ENCODE data around the gene FAM32A.

The FAM32A gene

GRCh38 chr19:16228637-16229321 is 43.6 kb downstream of the FAM32A start:
- H3K4me3 ChIP-seq (ENCODE audit: low read depth, low read length), result no peak overlapping the region
- TF ChIP-seq, protein P1, sequence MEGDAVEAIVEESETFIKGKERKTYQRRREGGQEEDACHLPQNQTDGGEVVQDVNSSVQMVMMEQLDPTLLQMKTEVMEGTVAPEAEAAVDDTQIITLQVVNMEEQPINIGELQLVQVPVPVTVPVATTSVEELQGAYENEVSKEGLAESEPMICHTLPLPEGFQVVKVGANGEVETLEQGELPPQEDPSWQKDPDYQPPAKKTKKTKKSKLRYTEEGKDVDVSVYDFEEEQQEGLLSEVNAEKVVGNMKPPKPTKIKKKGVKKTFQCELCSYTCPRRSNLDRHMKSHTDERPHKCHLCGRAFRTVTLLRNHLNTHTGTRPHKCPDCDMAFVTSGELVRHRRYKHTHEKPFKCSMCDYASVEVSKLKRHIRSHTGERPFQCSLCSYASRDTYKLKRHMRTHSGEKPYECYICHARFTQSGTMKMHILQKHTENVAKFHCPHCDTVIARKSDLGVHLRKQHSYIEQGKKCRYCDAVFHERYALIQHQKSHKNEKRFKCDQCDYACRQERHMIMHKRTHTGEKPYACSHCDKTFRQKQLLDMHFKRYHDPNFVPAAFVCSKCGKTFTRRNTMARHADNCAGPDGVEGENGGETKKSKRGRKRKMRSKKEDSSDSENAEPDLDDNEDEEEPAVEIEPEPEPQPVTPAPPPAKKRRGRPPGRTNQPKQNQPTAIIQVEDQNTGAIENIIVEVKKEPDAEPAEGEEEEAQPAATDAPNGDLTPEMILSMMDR (IDR thresholded peaks at IDR 0.05; ENCODE audit: low read depth, low read length, missing control alignments), result no peak
- DNase-seq (ENCODE audit: low read depth), result no peak

- no peak overlapping the region for H3K4me3 ChIP-seq (ENCODE audit: low read depth, low read length)
- no peak for DNase-seq (ENCODE audit: low read depth)
- TF ChIP-seq, protein P1 (IDR thresholded peaks at IDR 0.05; ENCODE audit: low read depth, low read length, missing control alignments), result no peak
Observed at GRCh38 chr19:16229322-16229641, 44.1 kb downstream of the FAM32A start.

GRCh38 chr19:16232127-16232526 is 46.9 kb downstream of the FAM32A start:
- no peak for DNase-seq (ENCODE audit: low read depth)
- TF ChIP-seq, protein P1 (IDR thresholded peaks at IDR 0.05; ENCODE audit: low read depth, low read length, missing control alignments), result no peak
- no peak overlapping the region for H3K4me3 ChIP-seq (ENCODE audit: low read depth, low read length)

DNA sequence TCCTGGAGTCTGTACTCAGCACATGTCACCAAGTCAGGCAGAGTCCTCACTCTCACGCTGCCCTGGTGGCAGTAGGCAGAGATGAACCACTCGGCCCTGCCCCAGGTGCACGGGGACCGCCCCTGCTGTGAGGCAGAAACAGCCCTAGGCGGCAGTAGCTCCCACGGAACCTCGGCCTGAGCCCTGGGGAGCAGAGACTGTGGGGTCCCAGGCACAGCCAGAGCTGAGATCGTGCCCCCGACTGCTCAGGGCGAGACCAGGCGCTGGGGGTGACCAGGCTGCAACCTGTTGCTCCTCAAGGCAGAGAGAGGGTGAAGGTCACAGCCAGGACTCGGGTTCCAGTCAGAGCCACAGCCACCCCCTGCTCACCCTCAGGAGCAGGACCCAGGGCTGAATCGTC is 47.4 kb downstream of the FAM32A start:
- no peak overlapping the region for H3K4me3 ChIP-seq (ENCODE audit: low read depth, low read length)
- DNase-seq (ENCODE audit: low read depth), result no peak
- TF ChIP-seq, protein P1 (IDR thresholded peaks at IDR 0.05; ENCODE audit: low read depth, low read length, missing control alignments), result no peak

DNA sequence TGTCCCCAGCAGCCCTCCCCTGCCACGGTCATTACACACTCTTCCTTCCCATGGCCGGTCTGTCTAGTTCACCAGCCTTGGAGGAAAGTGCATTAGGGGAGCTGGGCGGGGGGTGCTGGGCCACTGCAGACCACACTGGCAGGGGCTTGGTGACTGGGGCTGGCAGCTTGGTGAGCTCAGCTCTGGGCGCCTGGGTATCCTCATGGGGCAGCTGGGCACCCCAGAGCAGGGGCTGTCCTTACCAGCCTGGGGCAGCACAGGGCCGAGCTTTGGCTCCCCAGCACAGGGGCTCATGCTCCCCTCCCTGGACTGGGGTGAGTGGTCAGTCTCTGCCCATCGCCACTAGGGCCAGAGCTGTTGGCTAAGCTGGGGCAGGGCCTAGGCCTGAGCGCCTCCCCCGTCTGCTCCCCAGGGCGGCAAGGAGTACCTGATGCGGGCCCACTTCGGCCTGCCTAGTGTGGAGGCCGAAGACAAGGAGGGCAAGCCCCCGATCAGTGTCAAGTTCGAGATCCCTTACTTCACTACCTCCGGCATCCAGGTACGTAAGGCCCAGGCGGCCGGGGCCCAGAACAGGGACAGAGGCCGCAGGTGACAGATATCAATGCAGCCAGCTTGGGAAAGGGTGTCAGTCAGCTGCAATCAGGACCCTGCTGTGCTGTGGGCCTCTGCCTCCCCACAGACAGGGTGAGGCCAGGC is 48.0 kb downstream of the FAM32A start:
- TF ChIP-seq, protein P1 (IDR thresholded peaks at IDR 0.05; ENCODE audit: low read depth, low read length, missing control alignments), result no peak
- H3K4me3 ChIP-seq (ENCODE audit: low read depth, low read length), result no peak overlapping the region
- no peak for DNase-seq (ENCODE audit: low read depth)

DNA sequence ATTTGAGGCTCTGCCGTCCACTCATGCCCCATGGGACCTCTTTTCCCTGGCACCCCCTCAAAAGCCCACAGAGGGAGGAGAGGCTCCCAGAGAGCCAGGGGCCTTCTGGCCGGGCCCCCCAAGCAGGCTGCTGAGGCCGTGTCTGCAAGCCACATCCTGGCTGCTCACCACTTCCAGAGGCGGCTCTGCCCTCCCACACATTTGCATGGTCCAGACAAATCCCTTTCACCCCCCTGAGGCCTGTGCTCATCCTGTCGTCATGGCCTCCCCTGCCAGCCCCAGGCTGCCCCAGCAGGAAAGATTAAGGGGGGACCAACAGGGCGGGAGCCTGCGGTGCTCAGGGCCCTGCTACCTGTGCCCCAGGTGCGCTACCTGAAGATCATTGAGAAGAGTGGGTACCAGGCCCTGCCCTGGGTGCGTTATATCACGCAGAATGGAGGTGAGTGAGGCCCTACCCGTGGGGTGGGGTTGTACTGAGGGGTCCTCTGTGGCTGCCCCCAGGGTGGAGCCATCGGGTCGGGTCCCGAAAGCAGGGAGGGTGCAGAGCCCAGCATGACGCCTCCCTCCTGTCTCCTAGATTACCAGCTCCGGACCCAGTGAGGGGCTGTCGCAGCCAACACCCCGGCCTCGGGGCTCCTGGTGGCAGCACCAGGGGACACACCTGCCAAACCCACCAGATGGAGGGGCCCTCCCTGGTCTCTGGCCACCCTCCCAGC is 48.8 kb downstream of the FAM32A start:
- no peak overlapping the region for H3K4me3 ChIP-seq (ENCODE audit: low read depth, low read length)
- TF ChIP-seq, protein P1 (IDR thresholded peaks at IDR 0.05; ENCODE audit: low read depth, low read length, missing control alignments), result no peak
- no peak for DNase-seq (ENCODE audit: low read depth)
